Panc1 (cell line): ENCODE measurements around the gene TMEM187. TPM values are rescaled to one million over a fixed set of nuclear protein-coding genes. Genes with fewer than 3 reads are reported as not detected.

Experiments used
- ATAC-seq: fragments of 200-7000 bp; cut with Tn5 transposase; 2 replicates; pipeline ENCODE4 v1.9.1; 2020; ENCODE audit warnings: mild to moderate bottlenecking, moderate library complexity
- BruUV-seq: library from RNA; stranded (reverse); fragments of 400-500 nt; replicated peaks from 2 replicates; lab custom pipeline; 2021; lab: Mats Ljungman, UMichigan
- CTCF ChIA-PET: fragments of 300-600 bp; sonication (Branson Sonifier 250); formaldehyde crosslinking; loops from one replicate; lab custom pipeline; 2022; ENCODE audit warnings: antibody characterized with exemption; lab: Charles Lee
- POLR2A ChIA-PET: fragments of 300-600 bp; sonication (Branson Sonifier 250); formaldehyde crosslinking; loops from one replicate; lab custom pipeline; 2022; ENCODE audit warnings: antibody characterized with exemption; lab: Charles Lee
- DNase-seq: peaks from one replicate; pipeline ENCODE4 v3.0.0-alpha.2; 2010; ENCODE audit warnings: low read depth, low spot score
- H3K27ac ChIP-seq: 2 replicates; pipeline ENCODE4 v1.5.1; 2011; ENCODE audit warnings: mild to moderate bottlenecking, low read length, inconsistent platforms
- H3K27me3 ChIP-seq: fragments of 200-500 bp; sonication (Bioruptor generic); 2 replicates; pipeline ENCODE4 v1.6.0; 2014; ENCODE audit warnings: low read length, inconsistent platforms; ENCODE audit not compliant: control insufficient read depth, insufficient read depth
- H3K36me3 ChIP-seq: fragments of 200-500 bp; sonication (Bioruptor generic); 2 replicates; pipeline ENCODE4 v1.5.1; 2014; ENCODE audit warnings: inconsistent platforms, mild to moderate bottlenecking, low read length, moderate library complexity; ENCODE audit not compliant: control insufficient read depth, insufficient read depth
- H3K4me1 ChIP-seq: 2 replicates; pipeline ENCODE4 v1.5.1; 2011; ENCODE audit warnings: inconsistent platforms, mild to moderate bottlenecking, low read length, moderate library complexity; ENCODE audit not compliant: control insufficient read depth, insufficient read depth
- H3K4me3 ChIP-seq, 2 experiments: 2 replicates each; pipeline ENCODE4 v1.5.1; 2011 to 2012; ENCODE audit warnings: low read depth in 2 of 2, low read length in 2 of 2, mild to moderate bottlenecking in 2 of 2, inconsistent platforms in 1 of 2, moderate library complexity in 1 of 2
- H3K9me3 ChIP-seq: fragments of 200-500 bp; sonication (Bioruptor generic); 2 replicates; pipeline ENCODE4 v1.5.1; 2014; ENCODE audit warnings: low read depth, mild to moderate bottlenecking, inconsistent platforms, low read length, moderate library complexity; ENCODE audit not compliant: control insufficient read depth, insufficient read depth
- POLR2AphosphoS5 ChIP-seq: IDR thresholded peaks from 2 replicates; pipeline ENCODE4 v1.6.1; 2012; ENCODE audit warnings: mild to moderate bottlenecking, low read depth, low read length, moderate library complexity
- SIN3A ChIP-seq: IDR thresholded peaks from 2 replicates; pipeline ENCODE4 v1.6.1; 2012; ENCODE audit warnings: low read depth, mild to moderate bottlenecking, low read length, moderate library complexity, borderline replicate concordance; ENCODE audit not compliant: insufficient read depth
- in situ Hi-C: cut with HindIII; loops from 2 replicates; pipeline ENCODE4 v1.10.0; 2016; ENCODE audit warnings: low sequenced_read_pairs, low pct_unique_long_range_greater_than_20kb
- intact Hi-C: fragments of 100-400 bp; cut with micrococcal nuclease; formaldehyde crosslinking; loops from one replicate; pipeline ENCODE4 v1.10.0; 2022; ENCODE audit not compliant: unreplicated experiment
- total RNA-seq: library from RNA; stranded (reverse); gene quantifications from one replicate; pipeline ENCODE4 v1.2.1, GENCODE V29; 2021; ENCODE audit not compliant: unreplicated experiment
- TF ChIP-seq, protein P1 (sequence below), 2 experiments: IDR thresholded peaks; 2 replicates each; pipeline ENCODE4 v1.6.1; 2011 to 2012; ENCODE audit warnings: low read depth in 2 of 2, control low read depth in 1 of 2, low read length in 1 of 2, mild to moderate bottlenecking in 1 of 2, moderate library complexity in 1 of 2; ENCODE audit not compliant: insufficient read depth in 1 of 2
- TF ChIP-seq, protein P2 (sequence below): fragments of 450-650 bp; IDR thresholded peaks from 2 replicates; pipeline ENCODE4 v1.5.1; 2017; ENCODE audit warnings: mild to moderate bottlenecking

The TMEM187 gene
- total RNA-seq, 1 experiment from 2014 or later, result 15.7 TPM

DNA sequence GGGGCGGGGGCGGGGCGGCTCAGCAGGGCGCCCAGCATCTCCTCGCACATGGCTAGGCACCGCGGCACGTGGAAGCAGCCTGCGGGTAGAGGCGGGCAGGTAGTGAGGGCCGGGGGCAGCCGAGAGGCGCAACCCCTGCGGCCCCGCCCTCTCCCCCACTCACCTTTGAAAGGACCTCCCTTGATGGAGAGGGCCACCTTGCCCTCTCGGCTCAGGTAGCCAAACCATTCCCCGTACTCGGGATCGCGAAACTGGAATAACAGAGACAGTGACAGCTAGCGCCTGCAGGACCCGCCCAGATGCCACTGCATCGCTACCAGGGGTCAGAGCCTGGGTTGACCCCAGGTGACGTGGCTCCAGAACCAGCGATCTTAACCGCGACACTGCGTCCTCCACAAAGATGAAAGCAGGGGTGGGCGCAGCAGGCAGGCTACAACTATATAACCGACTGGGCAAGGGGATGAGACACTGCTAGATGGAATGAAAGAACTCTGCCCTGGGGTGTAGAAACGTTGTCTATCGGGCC, 37.2 kb upstream of the TMEM187 start:
- H3K27ac ChIP-seq, result peak overlapping the region; percentile 66
- H3K4me3 ChIP-seq, result peak overlapping the region; percentile 49 to 57
- POLR2A ChIA-PET, result interaction anchor here (0.6 kb wide), 1 partner anchor 31 kb away, joined by 3 read pairs; no protein-coding TSS in a partner anchor
- peaks cover 3% of the 10 kb centered on the region for H3K36me3 ChIP-seq
- intact Hi-C loops, result no loop called here
- CTCF ChIA-PET, result interaction anchor here (0.6 to 1.2 kb wide), 2 partner anchors 12 to 26 kb away, joined by 3 to 4 read pairs; no protein-coding TSS in a partner anchor
- no peaks in the 10 kb centered on the region for H3K9me3 ChIP-seq
- no TSS peak for BruUV-seq
- ATAC-seq, result peak; percentile 56
- H3K27me3 ChIP-seq, result no peaks in the 10 kb centered on the region
- TF ChIP-seq, protein P1, sequence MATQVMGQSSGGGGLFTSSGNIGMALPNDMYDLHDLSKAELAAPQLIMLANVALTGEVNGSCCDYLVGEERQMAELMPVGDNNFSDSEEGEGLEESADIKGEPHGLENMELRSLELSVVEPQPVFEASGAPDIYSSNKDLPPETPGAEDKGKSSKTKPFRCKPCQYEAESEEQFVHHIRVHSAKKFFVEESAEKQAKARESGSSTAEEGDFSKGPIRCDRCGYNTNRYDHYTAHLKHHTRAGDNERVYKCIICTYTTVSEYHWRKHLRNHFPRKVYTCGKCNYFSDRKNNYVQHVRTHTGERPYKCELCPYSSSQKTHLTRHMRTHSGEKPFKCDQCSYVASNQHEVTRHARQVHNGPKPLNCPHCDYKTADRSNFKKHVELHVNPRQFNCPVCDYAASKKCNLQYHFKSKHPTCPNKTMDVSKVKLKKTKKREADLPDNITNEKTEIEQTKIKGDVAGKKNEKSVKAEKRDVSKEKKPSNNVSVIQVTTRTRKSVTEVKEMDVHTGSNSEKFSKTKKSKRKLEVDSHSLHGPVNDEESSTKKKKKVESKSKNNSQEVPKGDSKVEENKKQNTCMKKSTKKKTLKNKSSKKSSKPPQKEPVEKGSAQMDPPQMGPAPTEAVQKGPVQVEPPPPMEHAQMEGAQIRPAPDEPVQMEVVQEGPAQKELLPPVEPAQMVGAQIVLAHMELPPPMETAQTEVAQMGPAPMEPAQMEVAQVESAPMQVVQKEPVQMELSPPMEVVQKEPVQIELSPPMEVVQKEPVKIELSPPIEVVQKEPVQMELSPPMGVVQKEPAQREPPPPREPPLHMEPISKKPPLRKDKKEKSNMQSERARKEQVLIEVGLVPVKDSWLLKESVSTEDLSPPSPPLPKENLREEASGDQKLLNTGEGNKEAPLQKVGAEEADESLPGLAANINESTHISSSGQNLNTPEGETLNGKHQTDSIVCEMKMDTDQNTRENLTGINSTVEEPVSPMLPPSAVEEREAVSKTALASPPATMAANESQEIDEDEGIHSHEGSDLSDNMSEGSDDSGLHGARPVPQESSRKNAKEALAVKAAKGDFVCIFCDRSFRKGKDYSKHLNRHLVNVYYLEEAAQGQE (IDR thresholded peaks at IDR 0.05; ENCODE audit: insufficient read depth in 1 of 2, low read depth in 2 of 2, low read length in 1 of 2), result no peak
- TF ChIP-seq SIN3A, result no peak
- in situ Hi-C loops, result no loop called here
- peaks cover 13% of the 10 kb centered on the region for H3K4me1 ChIP-seq
- no peak for DNase-seq

DNA sequence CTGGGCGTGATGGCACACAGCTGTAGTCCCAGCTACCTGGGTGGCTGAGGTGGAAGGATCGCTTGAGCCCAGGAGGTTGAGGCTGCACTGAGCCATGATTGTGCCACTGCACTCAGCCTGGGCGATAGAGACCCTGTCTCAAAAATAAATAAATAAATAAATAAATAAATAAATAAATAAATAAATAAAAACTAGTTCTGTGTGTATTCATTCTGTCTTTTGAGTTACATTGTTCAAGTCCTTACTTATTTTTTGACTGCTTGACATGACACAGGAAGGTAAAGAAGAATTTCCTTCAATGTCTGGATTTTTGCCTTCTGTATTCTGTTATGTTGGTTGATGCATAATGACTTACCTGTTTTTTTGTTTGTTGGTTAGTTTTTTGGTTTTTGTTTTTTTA, 35.5 kb upstream of the TMEM187 start:
- intact Hi-C loops, result no loop called here
- BruUV-seq, result no TSS peak
- ATAC-seq (no peak), DNase-seq (no peak)
- Histone ChIP-seq H3K27me3 (no peaks in the 10 kb centered on the region), H3K36me3 (no peaks in the 10 kb centered on the region), H3K27ac (no peak overlapping the region), H3K9me3 (no peaks in the 10 kb centered on the region), H3K4me1 (peaks cover 14% of the 10 kb centered on the region), H3K4me3 (no peak overlapping the region)
- CTCF ChIA-PET, result no interaction called here
- TF ChIP-seq POLR2AphosphoS5 (no peak), SIN3A (no peak)
- TF ChIP-seq, protein P2, sequence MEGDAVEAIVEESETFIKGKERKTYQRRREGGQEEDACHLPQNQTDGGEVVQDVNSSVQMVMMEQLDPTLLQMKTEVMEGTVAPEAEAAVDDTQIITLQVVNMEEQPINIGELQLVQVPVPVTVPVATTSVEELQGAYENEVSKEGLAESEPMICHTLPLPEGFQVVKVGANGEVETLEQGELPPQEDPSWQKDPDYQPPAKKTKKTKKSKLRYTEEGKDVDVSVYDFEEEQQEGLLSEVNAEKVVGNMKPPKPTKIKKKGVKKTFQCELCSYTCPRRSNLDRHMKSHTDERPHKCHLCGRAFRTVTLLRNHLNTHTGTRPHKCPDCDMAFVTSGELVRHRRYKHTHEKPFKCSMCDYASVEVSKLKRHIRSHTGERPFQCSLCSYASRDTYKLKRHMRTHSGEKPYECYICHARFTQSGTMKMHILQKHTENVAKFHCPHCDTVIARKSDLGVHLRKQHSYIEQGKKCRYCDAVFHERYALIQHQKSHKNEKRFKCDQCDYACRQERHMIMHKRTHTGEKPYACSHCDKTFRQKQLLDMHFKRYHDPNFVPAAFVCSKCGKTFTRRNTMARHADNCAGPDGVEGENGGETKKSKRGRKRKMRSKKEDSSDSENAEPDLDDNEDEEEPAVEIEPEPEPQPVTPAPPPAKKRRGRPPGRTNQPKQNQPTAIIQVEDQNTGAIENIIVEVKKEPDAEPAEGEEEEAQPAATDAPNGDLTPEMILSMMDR, result no peak
- TF ChIP-seq, protein P1 (IDR thresholded peaks at IDR 0.05; ENCODE audit: insufficient read depth in 1 of 2, low read depth in 2 of 2, low read length in 1 of 2), result no peak
- POLR2A ChIA-PET, result interaction anchor here (0.6 kb wide), 3 partner anchors 8 to 186 kb away, joined by 3 to 8 read pairs (median 5); no protein-coding TSS in a partner anchor
- in situ Hi-C loops, result no loop called here
